GM12878 (cell line): ENCODE measurements around the gene SMIM26. TPM values are rescaled to one million over a fixed set of nuclear protein-coding genes. Genes with fewer than 3 reads are reported as not detected.

Experiments used
- ATAC-seq: fragments of 200-7000 bp; cut with Tn5 transposase; 3 replicates; pipeline ENCODE4 v1.9.1; 2020; ENCODE audit warnings: mild to moderate bottlenecking, moderate library complexity
- BruUV-seq: library from RNA; stranded (reverse); fragments of 400-500 nt; replicated peaks from 2 replicates; lab custom pipeline; 2021; lab: Mats Ljungman, UMichigan
- CTCF ChIA-PET: fragments of 300-600 bp; sonication (Branson Sonifier 250); formaldehyde crosslinking; extraction: SDS; loops from one replicate; lab custom pipeline; 2021; ENCODE audit warnings: inconsistent platforms; lab: Yijun Ruan, JAX
- POLR2A ChIA-PET: fragments of 350-600 bp; formaldehyde crosslinking; extraction: SDS; loops from one replicate; lab custom pipeline; 2021; ENCODE audit warnings: inconsistent platforms; lab: Charles Lee
- RAD21 ChIA-PET: fragments of 300-600 bp; sonication (Branson Sonifier 250); formaldehyde crosslinking; loops from one replicate; lab custom pipeline; 2023; ENCODE audit warnings: antibody characterized with exemption; ENCODE audit not compliant: unreplicated experiment; lab: Charles Lee
- SMC1A ChIA-PET: fragments of 300-600 bp; sonication (Branson Sonifier 250); formaldehyde crosslinking; loops from one replicate; lab custom pipeline; 2023; ENCODE audit not compliant: unreplicated experiment, uncharacterized antibody; lab: Charles Lee
- DNase-seq: peaks from one replicate; pipeline ENCODE4 v3.0.0-alpha.2; 2011; ENCODE audit warnings: low read depth, low spot score
- FAIRE-seq: peaks from 3 replicates; lab custom pipeline; 2011; peaks lifted over from hg19 to GRCh38; lab: Jason Lieb, UNC
- H2AFZ ChIP-seq: 2 replicates; pipeline ENCODE4 v1.6.0; 2011; ENCODE audit warnings: low read depth, low read length, control low read depth; ENCODE audit not compliant: control insufficient read depth
- H3K27ac ChIP-seq: 2 replicates; pipeline ENCODE4 v1.5.1; 2011; ENCODE audit warnings: control low read depth; ENCODE audit not compliant: control insufficient read depth, insufficient read depth
- H3K27me3 ChIP-seq, 2 experiments: replicated peaks in 1 of 2; 2 replicates each; pipeline versions ENCODE4 v1.6.0 to v1.6.1; 2011; ENCODE audit warnings: low read length in 1 of 2; ENCODE audit not compliant: control insufficient read depth in 2 of 2, insufficient read depth in 2 of 2
- H3K36me3 ChIP-seq, 2 experiments: 2 replicates each; pipeline ENCODE4 v1.5.1; 2011; ENCODE audit warnings: low read length in 1 of 2; ENCODE audit not compliant: control insufficient read depth in 2 of 2, insufficient read depth in 2 of 2
- H3K4me1 ChIP-seq: 2 replicates; pipeline ENCODE4 v1.6.1; 2011; ENCODE audit warnings: mild to moderate bottlenecking, low read length, moderate library complexity, mixed read lengths; ENCODE audit not compliant: control insufficient read depth, insufficient read depth
- H3K4me2 ChIP-seq: 2 replicates; pipeline ENCODE4 v1.6.0; 2011; ENCODE audit warnings: control low read depth; ENCODE audit not compliant: control insufficient read depth, insufficient read depth
- H3K4me3 ChIP-seq: fragments of 200-600 bp; sonication (generic); 2 replicates; pipeline ENCODE4 v1.5.1; 2016
- H3K79me2 ChIP-seq: 2 replicates; pipeline ENCODE4 v1.6.0; 2011; ENCODE audit warnings: low read length; ENCODE audit not compliant: control insufficient read depth, insufficient read depth
- H3K9ac ChIP-seq: 2 replicates; pipeline ENCODE4 v1.8.0; 2011; ENCODE audit warnings: low read length, control low read depth, mixed read lengths; ENCODE audit not compliant: control insufficient read depth, insufficient read depth
- H3K9me3 ChIP-seq: replicated peaks from 3 replicates; pipeline ENCODE4 v1.5.1; 2011; ENCODE audit warnings: mild to moderate bottlenecking, low read length; ENCODE audit not compliant: control insufficient read depth, insufficient read depth
- H4K20me1 ChIP-seq: 2 replicates; pipeline ENCODE4 v1.6.0; 2011; ENCODE audit not compliant: control insufficient read depth, insufficient read depth
- ETV6 ChIP-seq, 2 experiments: fragments of 450-650 bp in 1 of 2; IDR thresholded peaks in 1 of 2; conservative IDR thresholded peaks in 1 of 2; 2 replicates each; pipeline ENCODE4 v1.6.1; 2014; ENCODE audit warnings: antibody characterized with exemption in 1 of 2, borderline replicate concordance in 1 of 2, low read depth in 1 of 2, mild to moderate bottlenecking in 1 of 2, moderate library complexity in 1 of 2
- KAT2A ChIP-seq: conservative IDR thresholded peaks from 2 replicates; pipeline ENCODE4 v1.6.1; 2011; ENCODE audit warnings: low read depth, low read length; ENCODE audit not compliant: control insufficient read depth
- KDM1A ChIP-seq: fragments of 200-600 bp; sonication (generic); IDR thresholded peaks from 2 replicates; pipeline ENCODE4 v1.6.1; 2016; ENCODE audit warnings: borderline replicate concordance
- KLF5 ChIP-seq: fragments of 450-650 bp; IDR thresholded peaks from 2 replicates; pipeline ENCODE4 v1.6.1; 2014; ENCODE audit warnings: mild to moderate bottlenecking; ENCODE audit not compliant: partially characterized antibody
- MEF2B ChIP-seq: fragments of 450-650 bp; IDR thresholded peaks from 2 replicates; pipeline ENCODE4 v1.6.1; 2018; ENCODE audit warnings: mild to moderate bottlenecking, moderate library complexity; ENCODE audit not compliant: partially characterized antibody, poor library complexity, severe bottlenecking
- NRF1 ChIP-seq: conservative IDR thresholded peaks from 2 replicates; pipeline ENCODE4 v1.6.1; 2011; ENCODE audit warnings: mild to moderate bottlenecking, low read depth, low read length, improper control_type of control experiment
- PBX3 ChIP-seq: IDR thresholded peaks from 2 replicates; pipeline ENCODE4 v1.6.1; 2011; ENCODE audit warnings: mild to moderate bottlenecking, low read depth, low read length, moderate library complexity; ENCODE audit not compliant: insufficient replicate concordance
- POLR2A ChIP-seq: IDR thresholded peaks from 2 replicates; pipeline ENCODE4 v1.6.1; 2011; ENCODE audit warnings: low read depth, mild to moderate bottlenecking, low read length
- SIN3A ChIP-seq: IDR thresholded peaks from 2 replicates; pipeline ENCODE4 v1.6.1; 2012; ENCODE audit warnings: low read depth, low read length, improper control_type of control experiment
- TBL1XR1 ChIP-seq: IDR thresholded peaks from 2 replicates; pipeline ENCODE4 v1.6.1; 2012; ENCODE audit warnings: low read depth, low read length, improper control_type of control experiment
- ZNF592 ChIP-seq: fragments of 450-650 bp; IDR thresholded peaks from 2 replicates; pipeline ENCODE4 v1.6.1; 2017; ENCODE audit warnings: mild to moderate bottlenecking, moderate library complexity
- WGBS: methylation state at CpG from one replicate; pipeline ENCODE4 v1.1.6; 2016; ENCODE audit warnings: low lambda C conversion rate; ENCODE audit not compliant: insufficient replicate concordance, insufficient coverage; ENCODE audit errors: missing lambda C conversion rate; 5-methylcytosine and 5-hydroxymethylcytosine counted together
- in situ Hi-C: fragments of 300-500 bp; cut with MboI; formaldehyde crosslinking; loops from 9 replicates; pipeline ENCODE4 v1.14.3; 2018; ENCODE audit warnings: mixed read lengths
- intact Hi-C: fragments of 100-400 bp; cut with micrococcal nuclease; formaldehyde crosslinking; loops from one replicate; pipeline ENCODE4 v1.14.2; 2022; ENCODE audit not compliant: unreplicated experiment
- polyA plus RNA-seq, 11 experiments: library from polyadenylated mRNA; depleted of rRNA in 4 of 11; unstranded in 6 of 11; stranded (reverse) in 5 of 11; fragments of >200 nt; fragmentation: Nextera tagmentation in 4 of 11; fragmentation: Illumina TruSeq in 1 of 11; extraction: Ambion mirVana in 4 of 11; extraction: Trizol in 1 of 11; gene quantifications; 1 replicate in 1 of 11; 2 replicates in 10 of 11; pipeline versions ENCODE4 v1.2.1 to v1.2.3, GENCODE V29; 2011 to 2016; ENCODE audit warnings: inconsistent platforms in 2 of 11, missing spikeins in 2 of 11, low read depth in 1 of 11
- total RNA-seq, 4 experiments: library from RNA; depleted of rRNA in 3 of 4; stranded (reverse); fragments of >200 nt in 3 of 4; fragmentation: Illumina TruSeq in 1 of 4; extraction: Trizol in 1 of 4; gene quantifications; 2 replicates each; pipeline versions ENCODE4 v1.2.1 to v1.2.3, GENCODE V29; 2013 to 2021
- TF ChIP-seq, protein P1 (sequence below): fragments of 450-650 bp; formaldehyde crosslinking; IDR thresholded peaks from 2 replicates; pipeline ENCODE4 v1.4.0; 2020; ENCODE audit warnings: mild to moderate bottlenecking, moderate library complexity
- TF ChIP-seq, protein P2 (sequence below): fragments of 450-650 bp; IDR thresholded peaks from 2 replicates; pipeline ENCODE4 v1.6.1; 2014; ENCODE audit warnings: mild to moderate bottlenecking

Gene SMIM26
- total and polyA plus RNA-seq, 10 of the 15 experiments (the other 5 are each of a cell fraction or from before 2014, with no cell fraction given): 74.3 to 329 (median 176) TPM

DNA sequence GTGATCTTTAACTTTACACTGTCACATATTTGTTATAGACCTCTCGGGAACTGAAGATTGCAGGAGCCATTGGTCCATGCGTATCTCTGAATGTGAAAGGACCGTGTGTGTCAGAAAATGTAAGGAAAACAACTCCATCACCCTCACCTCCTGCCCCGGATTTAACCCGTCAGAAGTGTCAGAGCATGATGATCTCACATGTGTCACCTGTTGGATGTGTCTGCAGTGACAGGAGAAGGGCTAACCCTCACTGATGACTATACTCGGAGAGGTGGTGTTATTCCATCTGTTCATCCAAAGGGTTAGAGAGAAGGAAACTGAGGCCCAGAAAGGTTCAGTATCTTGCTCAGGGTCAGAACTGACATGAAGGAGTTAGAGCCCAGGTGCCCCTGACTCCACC lies 34.6 kb upstream of the SMIM26 start:
- CTCF ChIA-PET: no interaction called here
- BruUV-seq: no TSS peak
- TF ChIP-seq TBL1XR1: no peak
- no peak for TF ChIP-seq MEF2B
- TF ChIP-seq, protein P1, sequence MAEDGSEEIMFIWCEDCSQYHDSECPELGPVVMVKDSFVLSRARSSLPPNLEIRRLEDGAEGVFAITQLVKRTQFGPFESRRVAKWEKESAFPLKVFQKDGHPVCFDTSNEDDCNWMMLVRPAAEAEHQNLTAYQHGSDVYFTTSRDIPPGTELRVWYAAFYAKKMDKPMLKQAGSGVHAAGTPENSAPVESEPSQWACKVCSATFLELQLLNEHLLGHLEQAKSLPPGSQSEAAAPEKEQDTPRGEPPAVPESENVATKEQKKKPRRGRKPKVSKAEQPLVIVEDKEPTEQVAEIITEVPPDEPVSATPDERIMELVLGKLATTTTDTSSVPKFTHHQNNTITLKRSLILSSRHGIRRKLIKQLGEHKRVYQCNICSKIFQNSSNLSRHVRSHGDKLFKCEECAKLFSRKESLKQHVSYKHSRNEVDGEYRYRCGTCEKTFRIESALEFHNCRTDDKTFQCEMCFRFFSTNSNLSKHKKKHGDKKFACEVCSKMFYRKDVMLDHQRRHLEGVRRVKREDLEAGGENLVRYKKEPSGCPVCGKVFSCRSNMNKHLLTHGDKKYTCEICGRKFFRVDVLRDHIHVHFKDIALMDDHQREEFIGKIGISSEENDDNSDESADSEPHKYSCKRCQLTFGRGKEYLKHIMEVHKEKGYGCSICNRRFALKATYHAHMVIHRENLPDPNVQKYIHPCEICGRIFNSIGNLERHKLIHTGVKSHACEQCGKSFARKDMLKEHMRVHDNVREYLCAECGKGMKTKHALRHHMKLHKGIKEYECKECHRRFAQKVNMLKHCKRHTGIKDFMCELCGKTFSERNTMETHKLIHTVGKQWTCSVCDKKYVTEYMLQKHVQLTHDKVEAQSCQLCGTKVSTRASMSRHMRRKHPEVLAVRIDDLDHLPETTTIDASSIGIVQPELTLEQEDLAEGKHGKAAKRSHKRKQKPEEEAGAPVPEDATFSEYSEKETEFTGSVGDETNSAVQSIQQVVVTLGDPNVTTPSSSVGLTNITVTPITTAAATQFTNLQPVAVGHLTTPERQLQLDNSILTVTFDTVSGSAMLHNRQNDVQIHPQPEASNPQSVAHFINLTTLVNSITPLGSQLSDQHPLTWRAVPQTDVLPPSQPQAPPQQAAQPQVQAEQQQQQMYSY (CRISPR knock-in tag): no peak
- no peak for TF ChIP-seq KLF5
- TF ChIP-seq KDM1A: no peak
- TF ChIP-seq, protein P2, sequence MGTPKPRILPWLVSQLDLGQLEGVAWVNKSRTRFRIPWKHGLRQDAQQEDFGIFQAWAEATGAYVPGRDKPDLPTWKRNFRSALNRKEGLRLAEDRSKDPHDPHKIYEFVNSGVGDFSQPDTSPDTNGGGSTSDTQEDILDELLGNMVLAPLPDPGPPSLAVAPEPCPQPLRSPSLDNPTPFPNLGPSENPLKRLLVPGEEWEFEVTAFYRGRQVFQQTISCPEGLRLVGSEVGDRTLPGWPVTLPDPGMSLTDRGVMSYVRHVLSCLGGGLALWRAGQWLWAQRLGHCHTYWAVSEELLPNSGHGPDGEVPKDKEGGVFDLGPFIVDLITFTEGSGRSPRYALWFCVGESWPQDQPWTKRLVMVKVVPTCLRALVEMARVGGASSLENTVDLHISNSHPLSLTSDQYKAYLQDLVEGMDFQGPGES: no peak
- no peak for TF ChIP-seq PBX3
- TF ChIP-seq ETV6 (conservative IDR thresholded peaks at IDR 0.05 in 1 of 2, IDR thresholded peaks at IDR 0.05 in 1 of 2; ENCODE audit: borderline replicate concordance in 1 of 2, low read depth in 1 of 2): no peak
- no peak for TF ChIP-seq POLR2A
- TF ChIP-seq KAT2A: no peak
- TF ChIP-seq SIN3A: no peak
- TF ChIP-seq ZNF592: no peak
- no peak for TF ChIP-seq NRF1

More for the DNA sequence above, 34.6 kb upstream of the SMIM26 start:
- Histone ChIP-seq H2AFZ (no peak overlapping the region), H3K9me3 (no peaks in the 10 kb centered on the region), H3K79me2 (no peaks in the 10 kb centered on the region), H3K4me3 (no peak overlapping the region), H4K20me1 (no peaks in the 10 kb centered on the region), H3K27me3 (no peaks in the 10 kb centered on the region), H3K36me3 (peaks cover 15 to 38% of the 10 kb centered on the region in 2 experiments), H3K9ac (no peak overlapping the region), H3K27ac (no peak overlapping the region), H3K4me2 (no peak overlapping the region), H3K4me1 (no peaks in the 10 kb centered on the region)
- DNase-seq (no peak), ATAC-seq (no peak), FAIRE-seq (no peak)
- intact Hi-C loops (no loop called here), in situ Hi-C loops (no loop called here)
- ChIA-PET SMC1A (no interaction called here), RAD21 (no interaction called here), POLR2A (no interaction called here)
- 100% methylated on average over 6 of the region's 6 CpGs for WGBS
